GDM1 (cell line): ENCODE data around the gene BIRC7.

Experiments
- DNase-seq: peaks from one replicate; lab custom pipeline; 2025; lab: John Stamatoyannopoulos, UW

The BIRC7 gene

GRCh38 chr20:63265891-63266515 is 30.3 kb downstream of the BIRC7 start:
- DNase-seq, result no peak

- DNase-seq, result no peak
Measured at GRCh38 chr20:63267691-63268090, 32.0 kb downstream of the BIRC7 start.

GRCh38 chr20:63268256-63268655 is 32.6 kb downstream of the BIRC7 start:
- DNase-seq, result no peak

GRCh38 chr20:63268671-63269439 is 33.1 kb downstream of the BIRC7 start:
- DNase-seq, result no peak

GRCh38 chr20:63269724-63270123 is 34.0 kb downstream of the BIRC7 start:
- DNase-seq, result no peak

- DNase-seq, result no peak
Measured at GRCh38 chr20:63270606-63271325, 35.1 kb downstream of the BIRC7 start.

GRCh38 chr20:63272105-63273058 is 36.7 kb downstream of the BIRC7 start, which contains the start of gene ARFGAP1:
Gene ARFGAP1 (plus strand): TSS chr20:63272813. CDS start chr20:63275581, 2,768 bp downstream.
- DNase-seq, result peak; percentile 70

GRCh38 chr20:63273059-63273579 is 37.4 kb downstream of the BIRC7 start:
- no peak for DNase-seq

- DNase-seq, result no peak
Measured at GRCh38 chr20:63273635-63274380, 38.1 kb downstream of the BIRC7 start.

- DNase-seq, result no peak
Measured at GRCh38 chr20:63274381-63275228, 38.9 kb downstream of the BIRC7 start.

- no peak for DNase-seq
Measured at GRCh38 chr20:63275825-63276224, 40.1 kb downstream of the BIRC7 start.

- DNase-seq, result no peak
Measured at GRCh38 chr20:63276956-63277355, 41.3 kb downstream of the BIRC7 start.

- no peak for DNase-seq
Measured at GRCh38 chr20:63277466-63278272, 42.0 kb downstream of the BIRC7 start.

GRCh38 chr20:63278661-63279060 is 43.0 kb downstream of the BIRC7 start:
- no peak for DNase-seq

GRCh38 chr20:63279931-63280330 is 44.2 kb downstream of the BIRC7 start:
- no peak for DNase-seq

GRCh38 chr20:63280371-63280770 is 44.7 kb downstream of the BIRC7 start:
- DNase-seq, result no peak

GRCh38 chr20:63280929-63281545 is 45.3 kb downstream of the BIRC7 start:
- DNase-seq, result no peak
